WTC11 (cell line): ENCODE results near the gene TMX1. TPM values are rescaled to one million over a fixed set of nuclear protein-coding genes. Genes with fewer than 3 reads are reported as not detected.

ENCODE experiments used
- ATAC-seq: fragments of 200-7000 bp; cut with Tn5 transposase; 2 replicates; pipeline ENCODE4 v1.10.0; 2021; ENCODE audit warnings: mild to moderate bottlenecking, moderate library complexity
- CTCF ChIA-PET: fragments of 300-600 bp; sonication (Branson Sonifier 250); formaldehyde crosslinking; loops from one replicate; lab custom pipeline; 2021; ENCODE audit warnings: antibody characterized with exemption; lab: Charles Lee
- POLR2A ChIA-PET: fragments of 350-600 bp; sonication (Branson Sonifier 250); formaldehyde crosslinking; loops from one replicate; lab custom pipeline; 2021; ENCODE audit warnings: antibody characterized with exemption; lab: Charles Lee
- DNase-seq: peaks from one replicate; pipeline ENCODE4 v3.0.0; 2021; ENCODE audit warnings: low spot score
- H3K27ac Mint-ChIP-seq: 2 replicates; pipeline ENCODE4 v1.8.0; 2021; ENCODE audit warnings: mixed read lengths
- H3K27me3 Mint-ChIP-seq: 2 replicates; pipeline ENCODE4 v1.8.0; 2021; ENCODE audit warnings: low read depth, mild to moderate bottlenecking, moderate library complexity, mixed read lengths
- H3K36me3 Mint-ChIP-seq: 2 replicates; pipeline ENCODE4 v1.8.0; 2021; ENCODE audit warnings: mixed read lengths
- H3K4me1 Mint-ChIP-seq: 2 replicates; pipeline ENCODE4 v1.8.0; 2022; ENCODE audit warnings: mixed read lengths
- H3K4me3 Mint-ChIP-seq: 2 replicates; pipeline ENCODE4 v1.8.0; 2021; ENCODE audit warnings: mild to moderate bottlenecking, moderate library complexity, mixed read lengths
- H3K9me3 Mint-ChIP-seq: 2 replicates; pipeline ENCODE4 v1.8.0; 2021; ENCODE audit warnings: mixed read lengths
- ATF1 ChIP-seq: sonication (generic); formaldehyde crosslinking; IDR thresholded peaks from 2 replicates; pipeline ENCODE4 v1.8.1; 2023; ENCODE audit warnings: mild to moderate bottlenecking, moderate library complexity, missing genetic modification reagents
- ATF6 ChIP-seq: sonication (generic); formaldehyde crosslinking; IDR thresholded peaks from 2 replicates; pipeline ENCODE4 v1.8.1; 2023; ENCODE audit warnings: mild to moderate bottlenecking, missing genetic modification reagents
- E2F1 ChIP-seq: sonication (generic); formaldehyde crosslinking; IDR thresholded peaks from 2 replicates; pipeline ENCODE4 v1.8.0; 2022; ENCODE audit warnings: mild to moderate bottlenecking, missing genetic modification reagents
- E2F4 ChIP-seq: sonication (generic); formaldehyde crosslinking; IDR thresholded peaks from 2 replicates; pipeline ENCODE4 v1.8.1; 2022; ENCODE audit warnings: low read depth, mild to moderate bottlenecking, moderate library complexity, missing genetic modification reagents, borderline replicate concordance
- FOXP1 ChIP-seq: sonication (generic); formaldehyde crosslinking; IDR thresholded peaks from 2 replicates; pipeline ENCODE4 v1.8.0; 2022; ENCODE audit warnings: missing genetic modification reagents, mild to moderate bottlenecking, moderate library complexity, borderline replicate concordance
- FOXP4 ChIP-seq: sonication (generic); formaldehyde crosslinking; IDR thresholded peaks from 2 replicates; pipeline ENCODE4 v1.8.0; 2022; ENCODE audit warnings: mild to moderate bottlenecking, missing genetic modification reagents
- GABPB1 ChIP-seq: sonication (generic); formaldehyde crosslinking; IDR thresholded peaks from 2 replicates; pipeline ENCODE4 v1.8.1; 2023; ENCODE audit warnings: mild to moderate bottlenecking, missing genetic modification reagents
- GTF2I ChIP-seq: fragments of 250-450 bp; sonication (Bioruptor Pico); conservative IDR thresholded peaks from 2 replicates; pipeline ENCODE4 v1.4.0; 2021; ENCODE audit warnings: mild to moderate bottlenecking
- IRF2 ChIP-seq: sonication (generic); formaldehyde crosslinking; IDR thresholded peaks from 2 replicates; pipeline ENCODE4 v1.8.0; 2022; ENCODE audit warnings: low read depth, missing genetic modification reagents, borderline replicate concordance
- MAX ChIP-seq: sonication (generic); formaldehyde crosslinking; IDR thresholded peaks from 2 replicates; pipeline ENCODE4 v1.8.0; 2022; ENCODE audit warnings: mild to moderate bottlenecking, missing genetic modification reagents
- MLX ChIP-seq: sonication (generic); formaldehyde crosslinking; IDR thresholded peaks from 2 replicates; pipeline ENCODE4 v1.8.1; 2023; ENCODE audit warnings: mild to moderate bottlenecking, missing genetic modification reagents, moderate library complexity
- NFE2L1 ChIP-seq: sonication (generic); formaldehyde crosslinking; IDR thresholded peaks from 2 replicates; pipeline ENCODE4 v1.8.1; 2023; ENCODE audit warnings: missing genetic modification reagents
- NR1H2 ChIP-seq: sonication (generic); formaldehyde crosslinking; IDR thresholded peaks from 2 replicates; pipeline ENCODE4 v1.9.0; 2021; ENCODE audit warnings: mild to moderate bottlenecking, moderate library complexity, missing genetic modification reagents
- PRDM15 ChIP-seq: sonication (generic); formaldehyde crosslinking; IDR thresholded peaks from 2 replicates; pipeline ENCODE4 v1.8.0; 2022; ENCODE audit warnings: missing genetic modification reagents
- PREB ChIP-seq: sonication (generic); formaldehyde crosslinking; IDR thresholded peaks from 2 replicates; pipeline ENCODE4 v1.8.1; 2022; ENCODE audit warnings: mild to moderate bottlenecking, missing genetic modification reagents, moderate library complexity, borderline replicate concordance
- SMAD3 ChIP-seq: sonication (generic); formaldehyde crosslinking; IDR thresholded peaks from 2 replicates; pipeline ENCODE4 v1.8.0; 2022; ENCODE audit warnings: missing genetic modification reagents, mild to moderate bottlenecking, borderline replicate concordance
- STAT6 ChIP-seq: sonication (generic); formaldehyde crosslinking; conservative IDR thresholded peaks from 2 replicates; pipeline ENCODE4 v1.8.1; 2023; ENCODE audit warnings: mild to moderate bottlenecking, low read depth, missing genetic modification reagents, moderate library complexity
- ZNF121 ChIP-seq: sonication (generic); formaldehyde crosslinking; IDR thresholded peaks from 2 replicates; pipeline ENCODE4 v1.8.0; 2023; ENCODE audit warnings: missing genetic modification reagents
- ZNF416 ChIP-seq: fragments of 250-450 bp; sonication (Bioruptor Pico); IDR thresholded peaks from 2 replicates; pipeline ENCODE4 v1.9.0; 2021; ENCODE audit warnings: mild to moderate bottlenecking, inconsistent platforms
- total RNA-seq: library from RNA; stranded (reverse); gene quantifications from 3 replicates; pipeline ENCODE4 v1.2.3, GENCODE V29; 2021

The TMX1 gene
- total RNA-seq, 1 experiment from 2014 or later: 40.9 TPM

- Mint-ChIP-seq H3K36me3 (peaks cover 7% of the 10 kb centered on the region), H3K4me1 (peaks cover 23% of the 10 kb centered on the region), H3K27me3 (no peaks in the 10 kb centered on the region), H3K27ac (peak overlapping the region; percentile 28; the same call in 1 of the 2 replicates), H3K9me3 (no peaks in the 10 kb centered on the region), H3K4me3 (no peak overlapping the region)
- DNase-seq: no peak
- peak; percentile 44; the same call in 1 of the 2 replicates for ATAC-seq
- TF ChIP-seq PRDM15 (CRISPR knock-in tag): no peak
- TF ChIP-seq ZNF416 (CRISPR knock-in tag): no peak
- no peak for TF ChIP-seq GABPB1
- TF ChIP-seq SMAD3 (CRISPR knock-in tag): no peak
- TF ChIP-seq ZNF121: no peak
- CTCF ChIA-PET: no interaction called here
- POLR2A ChIA-PET: no interaction called here
These were observed 36.6 kb downstream of the TMX1 start for GRCh38 chr14:51276605-51277004.

- H3K4me1 Mint-ChIP-seq: peaks cover 23% of the 10 kb centered on the region
- CTCF ChIA-PET: interaction anchor here (1.3 to 2.5 kb wide), 3 partner anchors 35 to 701 kb away, joined by 3 to 6 read pairs (median 3); no protein-coding TSS in a partner anchor
- POLR2A ChIA-PET: interaction anchor here (0.6 to 0.7 kb wide), 2 partner anchors 213 to 1770 kb away, joined by 3 to 4 read pairs; no protein-coding TSS in a partner anchor
- no peaks in the 10 kb centered on the region for H3K9me3 Mint-ChIP-seq
- no peak overlapping the region for H3K4me3 Mint-ChIP-seq
- H3K27ac Mint-ChIP-seq: no peak overlapping the region
- no peaks in the 10 kb centered on the region for H3K27me3 Mint-ChIP-seq
- H3K36me3 Mint-ChIP-seq: peaks cover 7% of the 10 kb centered on the region
- ATAC-seq (no peak), DNase-seq (no peak)
- no peak for TF ChIP-seq ATF6 (CRISPR knock-in tag)
- TF ChIP-seq IRF2: no peak
- TF ChIP-seq STAT6 (CRISPR knock-in tag): no peak
- TF ChIP-seq E2F1 (CRISPR knock-in tag): no peak
- no peak for TF ChIP-seq GTF2I (CRISPR knock-in tag)
- no peak for TF ChIP-seq E2F4 (CRISPR knock-in tag)
- no peak for TF ChIP-seq NFE2L1 (CRISPR knock-in tag)
- TF ChIP-seq MAX (CRISPR knock-in tag): no peak
- TF ChIP-seq PREB: no peak
- no peak for TF ChIP-seq FOXP1
- no peak for TF ChIP-seq ATF1
- TF ChIP-seq NR1H2 (CRISPR knock-in tag): no peak
- TF ChIP-seq MLX (CRISPR knock-in tag): no peak
- no peak for TF ChIP-seq FOXP4 (CRISPR knock-in tag)
These were observed 37.8 kb downstream of the TMX1 start for GRCh38 chr14:51277753-51278415.
